Liver (tissue), 9 donors: ENCODE data around the gene TMEM254. TPM values are rescaled to one million over a fixed set of nuclear protein-coding genes. Genes with fewer than 3 reads are reported as not detected.

ENCODE experiments used
- DNase-seq: peaks from one replicate; pipeline ENCODE4 v3.0.0-alpha.2; 2017; ENCODE audit warnings: low spot score
- H3K27ac ChIP-seq, 2 donors: one replicate each; pipeline ENCODE4 v1.7.0; 2013; ENCODE audit warnings: inconsistent platforms in 2 of 2, low read length in 2 of 2, control low read depth in 1 of 2, low read depth in 1 of 2, mild to moderate bottlenecking in 1 of 2
- H3K27me3 ChIP-seq, 4 donors: one replicate each; pipeline versions ENCODE4 v1.6.1 to v1.7.0; 2013; ENCODE audit warnings: low read length in 3 of 4, inconsistent platforms in 1 of 4, mild to moderate bottlenecking in 1 of 4, moderate library complexity in 1 of 4; ENCODE audit not compliant: control insufficient read depth in 4 of 4, insufficient read depth in 4 of 4
- H3K36me3 ChIP-seq, 4 donors: one replicate each; pipeline versions ENCODE4 v1.6.1 to v1.7.0; 2013; ENCODE audit warnings: low read length in 3 of 4, mild to moderate bottlenecking in 3 of 4, low read depth in 1 of 4, moderate library complexity in 1 of 4; ENCODE audit not compliant: control insufficient read depth in 4 of 4, insufficient read depth in 3 of 4
- H3K4me1 ChIP-seq, 4 donors: one replicate each; pipeline versions ENCODE4 v1.6.1 to v1.7.0; 2013; ENCODE audit warnings: low read length in 3 of 4, mild to moderate bottlenecking in 3 of 4, moderate library complexity in 1 of 4; ENCODE audit not compliant: control insufficient read depth in 4 of 4, insufficient read depth in 4 of 4
- H3K4me3 ChIP-seq, 3 donors: one replicate each; pipeline versions ENCODE4 v1.6.1 to v1.7.0; 2013; ENCODE audit warnings: low read length in 3 of 3, control low read depth in 1 of 3, low read depth in 1 of 3, mild to moderate bottlenecking in 1 of 3
- H3K9ac ChIP-seq, 2 donors: one replicate each; pipeline ENCODE4 v1.7.0; 2013; ENCODE audit warnings: low read length in 2 of 2, mild to moderate bottlenecking in 2 of 2, moderate library complexity in 2 of 2, control low read depth in 1 of 2, low read depth in 1 of 2
- H3K9me3 ChIP-seq, 4 donors: one replicate each; pipeline versions ENCODE4 v1.6.1 to v1.7.0; 2013; ENCODE audit warnings: low read length in 3 of 4; ENCODE audit not compliant: control insufficient read depth in 4 of 4
- EGR1 ChIP-seq, 2 donors: IDR thresholded peaks; 2 replicates each; pipeline ENCODE4 v1.6.1; 2016 to 2018; ENCODE audit warnings: antibody characterized with exemption in 2 of 2, low read depth in 2 of 2
- FOXA1 ChIP-seq: IDR thresholded peaks from 2 replicates; pipeline ENCODE4 v1.6.1; 2016; ENCODE audit warnings: antibody characterized with exemption
- FOXA2 ChIP-seq: IDR thresholded peaks from 2 replicates; pipeline ENCODE4 v1.6.1; 2016; ENCODE audit warnings: antibody characterized with exemption
- GABPA ChIP-seq, 2 donors: IDR thresholded peaks in 1 of 2; conservative IDR thresholded peaks in 1 of 2; 2 replicates each; pipeline ENCODE4 v1.6.1; 2016; ENCODE audit warnings: antibody characterized with exemption in 2 of 2, mild to moderate bottlenecking in 1 of 2, moderate library complexity in 1 of 2
- HNF4A ChIP-seq, 2 donors: conservative IDR thresholded peaks; 2 replicates each; pipeline ENCODE4 v1.6.1; 2016; ENCODE audit warnings: antibody characterized with exemption in 2 of 2, mild to moderate bottlenecking in 2 of 2
- HNF4G ChIP-seq: IDR thresholded peaks from 2 replicates; pipeline ENCODE4 v1.6.1; 2016; ENCODE audit warnings: antibody characterized with exemption
- JUND ChIP-seq, 2 donors: IDR thresholded peaks; 2 replicates each; pipeline ENCODE4 v1.6.1; 2016; ENCODE audit warnings: antibody characterized with exemption in 2 of 2
- NR2F2 ChIP-seq: IDR thresholded peaks from 2 replicates; pipeline ENCODE4 v1.6.1; 2016; ENCODE audit warnings: antibody characterized with exemption
- RAD21 ChIP-seq, 2 donors: IDR thresholded peaks; 2 replicates each; pipeline ENCODE4 v1.6.1; 2016; ENCODE audit warnings: antibody characterized with exemption in 2 of 2, mild to moderate bottlenecking in 2 of 2
- RXRA ChIP-seq, 2 donors: IDR thresholded peaks; 2 replicates each; pipeline ENCODE4 v1.6.1; 2017 to 2018; ENCODE audit warnings: antibody characterized with exemption in 2 of 2, mild to moderate bottlenecking in 1 of 2
- SP1 ChIP-seq: IDR thresholded peaks from 2 replicates; pipeline ENCODE4 v1.6.1; 2018; ENCODE audit warnings: antibody characterized with exemption, mild to moderate bottlenecking
- TAF1 ChIP-seq: conservative IDR thresholded peaks from 2 replicates; pipeline ENCODE4 v1.6.1; 2016; ENCODE audit warnings: antibody characterized with exemption, mild to moderate bottlenecking
- ZBTB33 ChIP-seq: IDR thresholded peaks from 2 replicates; pipeline ENCODE4 v1.6.1; 2016; ENCODE audit warnings: antibody characterized with exemption
- WGBS: extraction: QIAGEN DNeasy Blood & Tissue Kit; methylation state at CpG from one replicate; pipeline ENCODE4 v1.1.7; 2013; 5-methylcytosine and 5-hydroxymethylcytosine counted together
- polyA plus RNA-seq, 2 donors: library from polyadenylated mRNA; stranded (reverse) in 1 of 2; unstranded in 1 of 2; fragments of 200-250 nt in 1 of 2; fragments of >200 nt in 1 of 2; fragmentation: Nextera tagmentation in 1 of 2; extraction: Ambion mirVana in 1 of 2; gene quantifications; one replicate each; pipeline versions ENCODE4 v1.2.1 to v1.2.3, GENCODE V29; 2013 to 2015
- total RNA-seq, 2 donors: library from RNA; depleted of rRNA; stranded (reverse); fragments of >200 nt; gene quantifications; one replicate each; pipeline ENCODE4 v1.2.3, GENCODE V29; 2014
- TF ChIP-seq, protein P1 (sequence below): IDR thresholded peaks from 2 replicates; pipeline ENCODE4 v1.6.1; 2016; ENCODE audit warnings: antibody characterized with exemption
- TF ChIP-seq, protein P2 (sequence below): IDR thresholded peaks from 2 replicates; pipeline ENCODE4 v1.6.1; 2016; ENCODE audit warnings: antibody characterized with exemption
- TF ChIP-seq, protein P3 (sequence below): fragments of 150-350 bp; IDR thresholded peaks from 2 replicates; pipeline ENCODE4 v1.5.1; 2017; ENCODE audit warnings: improper control_type of control experiment, low read depth, low read length; ENCODE audit not compliant: missing input control
- donor health status: healthy.
- donor health status: healthy.
- donor health status: healthy.
- donor health status: healthy.
- donor health status: healthy.

The TMEM254 gene
- total and polyA plus RNA-seq, 4 donors: 10.0 to 33.2 (median 20.7) TPM

GRCh38 chr10:80070057-80070456, 8.4 kb upstream of the TMEM254 start:
- Histone ChIP-seq H3K4me3 (no peak overlapping the region), H3K9ac (no peak overlapping the region), H3K27ac (no peak overlapping the region), H3K4me1 (no peaks in the 10 kb centered on the region), H3K36me3 (no peaks in the 10 kb centered on the region), H3K9me3 (no peaks in the 10 kb centered on the region), H3K27me3 (no peaks in the 10 kb centered on the region)
- TF ChIP-seq TAF1 (no peak), FOXA2 (no peak), NR2F2 (no peak), JUND (IDR thresholded peaks at IDR 0.05) (no peak), ZBTB33 (no peak), HNF4G (no peak), GABPA (IDR thresholded peaks at IDR 0.05 in 1 of 2, conservative IDR thresholded peaks at IDR 0.05 in 1 of 2) (no peak), RAD21 (IDR thresholded peaks at IDR 0.05) (no peak), SP1 (no peak), EGR1 (IDR thresholded peaks at IDR 0.05; ENCODE audit: low read depth in 2 of 2) (no peak), FOXA1 (no peak)
- TF ChIP-seq, protein P1, sequence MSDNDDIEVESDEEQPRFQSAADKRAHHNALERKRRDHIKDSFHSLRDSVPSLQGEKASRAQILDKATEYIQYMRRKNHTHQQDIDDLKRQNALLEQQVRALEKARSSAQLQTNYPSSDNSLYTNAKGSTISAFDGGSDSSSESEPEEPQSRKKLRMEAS: no peak
- TF ChIP-seq, protein P2, sequence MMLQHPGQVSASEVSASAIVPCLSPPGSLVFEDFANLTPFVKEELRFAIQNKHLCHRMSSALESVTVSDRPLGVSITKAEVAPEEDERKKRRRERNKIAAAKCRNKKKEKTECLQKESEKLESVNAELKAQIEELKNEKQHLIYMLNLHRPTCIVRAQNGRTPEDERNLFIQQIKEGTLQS: no peak
- TF ChIP-seq, protein P3, sequence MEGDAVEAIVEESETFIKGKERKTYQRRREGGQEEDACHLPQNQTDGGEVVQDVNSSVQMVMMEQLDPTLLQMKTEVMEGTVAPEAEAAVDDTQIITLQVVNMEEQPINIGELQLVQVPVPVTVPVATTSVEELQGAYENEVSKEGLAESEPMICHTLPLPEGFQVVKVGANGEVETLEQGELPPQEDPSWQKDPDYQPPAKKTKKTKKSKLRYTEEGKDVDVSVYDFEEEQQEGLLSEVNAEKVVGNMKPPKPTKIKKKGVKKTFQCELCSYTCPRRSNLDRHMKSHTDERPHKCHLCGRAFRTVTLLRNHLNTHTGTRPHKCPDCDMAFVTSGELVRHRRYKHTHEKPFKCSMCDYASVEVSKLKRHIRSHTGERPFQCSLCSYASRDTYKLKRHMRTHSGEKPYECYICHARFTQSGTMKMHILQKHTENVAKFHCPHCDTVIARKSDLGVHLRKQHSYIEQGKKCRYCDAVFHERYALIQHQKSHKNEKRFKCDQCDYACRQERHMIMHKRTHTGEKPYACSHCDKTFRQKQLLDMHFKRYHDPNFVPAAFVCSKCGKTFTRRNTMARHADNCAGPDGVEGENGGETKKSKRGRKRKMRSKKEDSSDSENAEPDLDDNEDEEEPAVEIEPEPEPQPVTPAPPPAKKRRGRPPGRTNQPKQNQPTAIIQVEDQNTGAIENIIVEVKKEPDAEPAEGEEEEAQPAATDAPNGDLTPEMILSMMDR: no peak
- 86% methylated on average over 3 of the region's 3 CpGs for WGBS
- DNase-seq: no peak

DNA sequence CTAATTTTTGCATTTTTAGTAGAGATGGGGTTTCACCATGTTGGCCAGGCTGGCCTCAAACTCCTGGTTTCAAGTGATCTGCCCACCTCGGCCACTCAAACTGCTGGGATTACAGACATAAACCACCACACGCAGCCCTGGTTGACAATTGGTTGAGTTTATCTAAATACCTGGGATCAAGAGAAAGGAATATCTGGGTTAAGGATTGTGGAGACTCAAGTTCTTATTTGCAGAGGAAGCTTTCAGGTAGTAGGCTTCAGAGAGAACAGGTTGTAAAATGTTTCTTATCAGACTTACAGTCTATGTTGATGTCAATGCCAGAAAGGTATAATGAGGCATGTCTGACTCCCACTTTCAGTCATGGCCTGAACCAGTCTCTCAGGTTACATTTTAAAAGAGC, 5.9 kb upstream of the TMEM254 start:
- Histone ChIP-seq H3K9me3 (no peaks in the 10 kb centered on the region), H3K27ac (no peak overlapping the region), H3K27me3 (no peaks in the 10 kb centered on the region), H3K9ac (no peak overlapping the region), H3K4me3 (no peak overlapping the region), H3K4me1 (no peaks in the 10 kb centered on the region), H3K36me3 (no peaks in the 10 kb centered on the region)
- 95% methylated on average over 2 of the region's 2 CpGs for WGBS
- no peak for DNase-seq
- no peak for TF ChIP-seq HNF4A (conservative IDR thresholded peaks at IDR 0.05)
- no peak for TF ChIP-seq SP1
- no peak for TF ChIP-seq ZBTB33
- no peak for TF ChIP-seq FOXA1
- TF ChIP-seq RXRA (IDR thresholded peaks at IDR 0.05): no peak
- no peak for TF ChIP-seq RAD21 (IDR thresholded peaks at IDR 0.05)
- TF ChIP-seq NR2F2: no peak
- TF ChIP-seq, protein P3: no peak
- no peak for TF ChIP-seq HNF4G
- TF ChIP-seq TAF1: no peak
- no peak for TF ChIP-seq JUND (IDR thresholded peaks at IDR 0.05)
- TF ChIP-seq, protein P1: no peak
